ENCODE results near the gene ACP5.

Gene ACP5

GRCh38 chr19:11587975-11588631 lies 10.7 kb upstream of the ACP5 start:
- peak overlapping the region; percentile 71; the same call in 1 of the 2 replicates for H2AFZ ChIP-seq (ENCODE audit: low read length)
- H3K4me2 ChIP-seq (ENCODE audit: low read depth, low read length, poor library complexity, severe bottlenecking): peak overlapping the region; percentile 61

GRCh38 chr19:11587302-11587974 lies 10.0 kb upstream of the ACP5 start:
- no peaks in the 10 kb centered on the region for H3K9me3 ChIP-seq (ENCODE audit: insufficient read depth, low read depth, low read length)
- TF ChIP-seq EZH2phosphoT487 (IDR thresholded peaks at IDR 0.05; ENCODE audit: borderline replicate concordance) (no peak), CTCF (conservative IDR thresholded peaks at IDR 0.05; ENCODE audit: low read length) (peak; percentile 90)
- H3F3A ChIP-seq (ENCODE audit: low read depth): no peaks in the 10 kb centered on the region
- peak overlapping the region; percentile 71; the same call in 1 of the 2 replicates for H2AFZ ChIP-seq (ENCODE audit: low read length)
- H3K36me3 ChIP-seq (ENCODE audit: insufficient read depth, low read length): no peaks in the 10 kb centered on the region
- H3K27me3 ChIP-seq (ENCODE audit: insufficient read depth, low read length, poor library complexity, severe bottlenecking): no peaks in the 10 kb centered on the region
- peaks cover 3% of the 10 kb centered on the region for H3K4me1 ChIP-seq (ENCODE audit: insufficient read depth, low read length, poor library complexity, severe bottlenecking)
- H4K20me1 ChIP-seq (ENCODE audit: insufficient read depth, low read length, poor library complexity, severe bottlenecking): no peaks in the 10 kb centered on the region
- no peak overlapping the region for H3K4me3 ChIP-seq (ENCODE audit: low read length, poor library complexity, severe bottlenecking)
- peak overlapping the region; percentile 47 for H3K9ac ChIP-seq (ENCODE audit: low read depth, low read length, poor library complexity, severe bottlenecking)
- no peaks in the 10 kb centered on the region for H3K79me2 ChIP-seq (ENCODE audit: insufficient read depth, low read length)
- no peaks in the 10 kb centered on the region for H3K9me2 ChIP-seq (replicated peaks; ENCODE audit: low read depth, low read length)
- peak overlapping the region; percentile 61 for H3K4me2 ChIP-seq (ENCODE audit: low read depth, low read length, poor library complexity, severe bottlenecking)

More at GRCh38 chr19:11587975-11588631, 10.7 kb upstream of the ACP5 start:
- Histone ChIP-seq H3K9me3 (ENCODE audit: insufficient read depth, low read depth, low read length) (no peaks in the 10 kb centered on the region), H3K79me2 (ENCODE audit: insufficient read depth, low read length) (no peaks in the 10 kb centered on the region), H3K4me1 (ENCODE audit: insufficient read depth, low read length, poor library complexity, severe bottlenecking) (peaks cover 7% of the 10 kb centered on the region), H4K20me1 (ENCODE audit: insufficient read depth, low read length, poor library complexity, severe bottlenecking) (no peaks in the 10 kb centered on the region), H3F3A (ENCODE audit: low read depth) (no peaks in the 10 kb centered on the region), H3K4me3 (ENCODE audit: low read length, poor library complexity, severe bottlenecking) (no peak overlapping the region), H3K27me3 (ENCODE audit: insufficient read depth, low read length, poor library complexity, severe bottlenecking) (no peaks in the 10 kb centered on the region), H3K36me3 (ENCODE audit: insufficient read depth, low read length) (no peaks in the 10 kb centered on the region), H3K9ac (ENCODE audit: low read depth, low read length, poor library complexity, severe bottlenecking) (peak overlapping the region; percentile 47), H3K9me2 (replicated peaks; ENCODE audit: low read depth, low read length) (no peaks in the 10 kb centered on the region)
- TF ChIP-seq CTCF (conservative IDR thresholded peaks at IDR 0.05; ENCODE audit: low read length) (no peak), EZH2phosphoT487 (IDR thresholded peaks at IDR 0.05; ENCODE audit: borderline replicate concordance) (no peak)

GRCh38 chr19:11586331-11586730 lies 8.9 kb upstream of the ACP5 start:
- no peaks in the 10 kb centered on the region for H3F3A ChIP-seq (ENCODE audit: low read depth)
- no peaks in the 10 kb centered on the region for H3K36me3 ChIP-seq (ENCODE audit: insufficient read depth, low read length)
- peaks cover 3% of the 10 kb centered on the region for H3K4me1 ChIP-seq (ENCODE audit: insufficient read depth, low read length, poor library complexity, severe bottlenecking)
- TF ChIP-seq EZH2phosphoT487 (IDR thresholded peaks at IDR 0.05; ENCODE audit: borderline replicate concordance) (no peak), CTCF (conservative IDR thresholded peaks at IDR 0.05; ENCODE audit: low read length) (no peak)
- no peak overlapping the region for H3K9ac ChIP-seq (ENCODE audit: low read depth, low read length, poor library complexity, severe bottlenecking)
- no peaks in the 10 kb centered on the region for H4K20me1 ChIP-seq (ENCODE audit: insufficient read depth, low read length, poor library complexity, severe bottlenecking)
- no peaks in the 10 kb centered on the region for H3K27me3 ChIP-seq (ENCODE audit: insufficient read depth, low read length, poor library complexity, severe bottlenecking)
- no peak overlapping the region for H2AFZ ChIP-seq (ENCODE audit: low read length)
- H3K79me2 ChIP-seq (ENCODE audit: insufficient read depth, low read length): no peaks in the 10 kb centered on the region
- H3K9me2 ChIP-seq (replicated peaks; ENCODE audit: low read depth, low read length): no peaks in the 10 kb centered on the region
- no peak overlapping the region for H3K4me3 ChIP-seq (ENCODE audit: low read length, poor library complexity, severe bottlenecking)
- H3K4me2 ChIP-seq (ENCODE audit: low read depth, low read length, poor library complexity, severe bottlenecking): no peak overlapping the region
- H3K9me3 ChIP-seq (ENCODE audit: insufficient read depth, low read depth, low read length): no peaks in the 10 kb centered on the region
